Occipital lobe (tissue), 2 donors: Measurements from ENCODE around the gene NDUFS2. TPM values are rescaled to one million over a fixed set of nuclear protein-coding genes. Genes with fewer than 3 reads are reported as not detected.
A peak's percentile ranks its signal among the peaks of the same experiment; 100 is the strongest.

Experiments used
- DNase-seq: peaks from one replicate; lab custom pipeline; 2025; lab: John Stamatoyannopoulos, UW
- total RNA-seq: library from RNA; depleted of rRNA; stranded (reverse); fragments of >200 nt; gene quantifications from one replicate; pipeline ENCODE4 v1.2.3, GENCODE V29; 2014

NDUFS2 gene
- total RNA-seq, 1 donor from 2014 or later: 85.2 TPM

- DNase-seq: no peak
These were observed 29.8 kb upstream of the NDUFS2 start for GRCh38 chr1:161172349-161172748.

GRCh38 chr1:161172776-161173376, 29.3 kb upstream of the NDUFS2 start:
- DNase-seq: no peak

GRCh38 chr1:161173711-161174110, 28.5 kb upstream of the NDUFS2 start:
- no peak for DNase-seq

- no peak for DNase-seq
These were observed 27.3 kb upstream of the NDUFS2 start for GRCh38 chr1:161174911-161175310.

GRCh38 chr1:161175771-161176453, 26.3 kb upstream of the NDUFS2 start:
- DNase-seq: no peak

DNA sequence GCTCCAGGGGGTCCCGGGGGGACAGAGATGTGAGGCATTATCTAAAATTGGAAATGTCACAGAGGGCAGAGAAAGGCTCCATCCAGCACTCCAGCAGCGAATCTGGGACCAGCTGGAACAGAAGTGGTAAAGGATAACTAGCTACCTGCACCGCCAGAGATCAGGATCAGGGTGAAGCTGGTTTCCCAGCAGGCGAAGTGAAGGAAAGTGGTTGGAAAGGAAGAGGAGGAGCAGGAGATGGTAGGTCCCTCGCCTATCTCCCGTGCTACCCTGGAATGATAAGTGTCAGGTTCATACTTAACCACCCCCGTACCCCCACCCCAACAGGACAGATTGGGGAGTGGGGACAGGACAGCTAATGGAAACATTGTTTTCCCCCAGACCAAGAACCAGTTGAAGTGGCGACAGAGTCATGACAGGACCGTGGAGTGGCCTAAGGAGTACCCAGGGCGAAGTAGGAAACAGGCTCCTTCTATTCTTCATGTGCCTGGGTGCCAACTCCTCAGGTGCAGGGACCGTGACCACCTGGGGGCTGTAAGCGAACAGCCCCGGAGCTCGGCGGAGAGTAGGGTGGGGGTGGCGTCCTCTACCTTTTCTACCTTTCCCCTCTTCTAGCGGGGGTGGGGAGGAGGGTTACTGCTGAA, 25.6 kb upstream of the NDUFS2 start:
- no peak for DNase-seq

GRCh38 chr1:161177112-161177935, 24.8 kb upstream of the NDUFS2 start, which contains the start of gene B4GALT3:
TSS of gene B4GALT3 (minus strand) at chr1:161177507. CDS start at chr1:161176060, 1,447 bp downstream.
- peak; percentile 79 for DNase-seq

DNA sequence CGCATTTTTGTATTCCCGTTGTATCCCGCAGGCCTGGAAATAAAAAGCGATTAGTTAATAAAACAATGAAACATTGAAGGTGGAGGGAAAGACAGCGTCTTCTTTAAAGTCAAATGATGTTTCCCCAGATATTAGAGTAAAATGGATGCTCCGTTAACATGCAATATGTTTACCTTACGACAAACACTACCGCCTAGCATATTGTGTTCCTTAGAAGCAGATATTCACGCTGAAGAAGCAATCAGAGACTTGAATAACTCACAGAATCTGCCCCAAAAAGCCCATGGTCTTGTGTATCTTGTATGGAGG, 24.3 kb upstream of the NDUFS2 start:
- DNase-seq: no peak

DNA sequence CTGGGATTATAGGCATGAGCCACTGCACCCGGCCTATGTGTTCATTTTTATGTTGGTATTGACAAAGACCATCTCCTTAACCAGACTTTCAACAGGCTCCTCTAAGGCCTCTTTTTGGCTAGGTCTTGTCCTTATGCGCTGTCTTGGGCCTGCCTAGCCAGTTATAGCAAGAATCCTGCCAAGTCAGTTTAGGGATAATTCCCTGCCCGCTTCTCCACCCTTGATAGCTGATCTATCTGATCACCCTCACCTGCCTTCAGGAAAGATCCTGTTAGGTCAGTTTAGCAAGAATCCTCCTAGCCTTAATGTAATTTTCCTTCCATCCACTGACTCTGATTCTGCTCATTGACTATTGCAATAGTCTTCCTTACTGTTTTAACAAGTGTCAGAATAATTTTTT, 22.5 kb upstream of the NDUFS2 start:
- DNase-seq: no peak

GRCh38 chr1:161180639-161181038, 21.5 kb upstream of the NDUFS2 start:
- no peak for DNase-seq

GRCh38 chr1:161182214-161182613, 20.0 kb upstream of the NDUFS2 start:
- DNase-seq: no peak

- peak; percentile 49 for DNase-seq
These were observed 16.9 kb upstream of the NDUFS2 start for GRCh38 chr1:161185282-161185682.

- DNase-seq: no peak
These were observed 16.3 kb upstream of the NDUFS2 start for GRCh38 chr1:161185732-161186311.

- DNase-seq: no peak
These were observed 14.9 kb upstream of the NDUFS2 start for GRCh38 chr1:161187311-161187710.

- DNase-seq: no peak
These were observed 13.8 kb upstream of the NDUFS2 start for GRCh38 chr1:161188381-161188780.

- no peak for DNase-seq
These were observed 13.1 kb upstream of the NDUFS2 start for GRCh38 chr1:161189036-161189435.

- no peak for DNase-seq
These were observed 11.1 kb upstream of the NDUFS2 start for GRCh38 chr1:161190962-161191521.

GRCh38 chr1:161191971-161192370, 10.2 kb upstream of the NDUFS2 start:
- DNase-seq: no peak

- DNase-seq: peak; percentile 23
These were observed 9.4 kb upstream of the NDUFS2 start for GRCh38 chr1:161192476-161193465.
